Measurements from ENCODE around the gene MED31.

MED31 gene

GRCh38 chr17:6651919-6652452 is 581 bp upstream of the MED31 start:
- no peak for TF ChIP-seq CTCF (IDR thresholded peaks at IDR 0.05)
- H3K4me1 ChIP-seq: peaks cover 0 to 37% (median 23%) of the 10 kb centered on the region in 4 donors
- intact Hi-C loops (cut with DNase I; ENCODE audit: low total_unique reads): no loop called here

DNA sequence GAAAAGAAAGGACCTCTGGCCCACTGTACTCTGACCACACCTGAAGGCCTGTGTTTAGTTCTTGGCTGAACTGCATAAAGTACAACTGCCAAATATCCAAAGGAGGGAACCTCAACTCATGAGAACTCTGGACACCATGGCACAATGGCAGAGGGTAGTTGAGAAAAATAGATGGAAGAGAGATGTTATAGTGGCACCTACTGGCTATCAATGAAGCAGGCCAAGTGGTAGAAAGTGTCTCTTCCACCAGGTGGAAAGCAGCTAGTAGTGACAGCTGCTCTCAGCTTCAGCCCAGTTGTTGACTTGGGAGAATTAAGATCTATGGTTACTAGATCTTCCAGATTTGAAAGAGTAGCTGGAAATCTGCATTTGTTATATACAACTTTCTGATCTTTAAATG is 3.2 kb downstream of the MED31 start:
- DNase-seq: no peak
- no peak for TF ChIP-seq CTCF (IDR thresholded peaks at IDR 0.05)
- Histone ChIP-seq H3K27me3 (no peaks in the 10 kb centered on the region), H3K4me3 (no peak overlapping the region), H3K4me1 (peaks cover 0 to 37% (median 21%) of the 10 kb centered on the region in 4 donors), H3K36me3 (peaks cover 27 to 47% (median 35%) of the 10 kb centered on the region in 3 donors), H3K27ac (no peak overlapping the region), H3K9me3 (no peaks in the 10 kb centered on the region)
- intact Hi-C loops (cut with DNase I; ENCODE audit: low total_unique reads): no loop called here

More at GRCh38 chr17:6651919-6652452, 581 bp upstream of the MED31 start:
- peaks cover 15 to 21% (median 17%) of the 10 kb centered on the region in 3 donors for H3K36me3 ChIP-seq
- H3K27ac ChIP-seq: peak overlapping the region; percentile 84 to 86
- peaks cover 0 to 4% (median 0%) of the 10 kb centered on the region in 3 donors for H3K9me3 ChIP-seq
- peak overlapping the region; percentile 65 to 86 for H3K4me3 ChIP-seq
- peak; percentile 66 to 90 for DNase-seq
- H3K27me3 ChIP-seq: peaks cover 0 to 19% of the 10 kb centered on the region in 2 donors

GRCh38 chr17:6643451-6644125 is 7.8 kb downstream of the MED31 start:
- no peaks in the 10 kb centered on the region for H3K27me3 ChIP-seq
- no peak overlapping the region for H3K27ac ChIP-seq
- no peak for TF ChIP-seq CTCF (IDR thresholded peaks at IDR 0.05)
- H3K36me3 ChIP-seq: peaks cover 23 to 46% (median 30%) of the 10 kb centered on the region in 3 donors
- H3K4me1 ChIP-seq: peaks cover 0 to 27% (median 18%) of the 10 kb centered on the region in 4 donors
- H3K4me3 ChIP-seq: no peak overlapping the region
- DNase-seq: no peak
- intact Hi-C loops (cut with DNase I; ENCODE audit: low total_unique reads): no loop called here
- no peaks in the 10 kb centered on the region for H3K9me3 ChIP-seq

- peaks cover 0 to 28% (median 21%) of the 10 kb centered on the region in 4 donors for H3K4me1 ChIP-seq
- H3K27me3 ChIP-seq: no peaks in the 10 kb centered on the region
- no peaks in the 10 kb centered on the region for H3K9me3 ChIP-seq
- H3K36me3 ChIP-seq: peaks cover 17 to 36% (median 21%) of the 10 kb centered on the region in 3 donors
- no peak for DNase-seq
- H3K27ac ChIP-seq: no peak overlapping the region
- H3K4me3 ChIP-seq: no peak overlapping the region
- TF ChIP-seq CTCF (IDR thresholded peaks at IDR 0.05): no peak
- intact Hi-C loops (cut with DNase I; ENCODE audit: low total_unique reads): no loop called here
Measured at GRCh38 chr17:6642592-6642991, 8.8 kb downstream of the MED31 start.

DNA sequence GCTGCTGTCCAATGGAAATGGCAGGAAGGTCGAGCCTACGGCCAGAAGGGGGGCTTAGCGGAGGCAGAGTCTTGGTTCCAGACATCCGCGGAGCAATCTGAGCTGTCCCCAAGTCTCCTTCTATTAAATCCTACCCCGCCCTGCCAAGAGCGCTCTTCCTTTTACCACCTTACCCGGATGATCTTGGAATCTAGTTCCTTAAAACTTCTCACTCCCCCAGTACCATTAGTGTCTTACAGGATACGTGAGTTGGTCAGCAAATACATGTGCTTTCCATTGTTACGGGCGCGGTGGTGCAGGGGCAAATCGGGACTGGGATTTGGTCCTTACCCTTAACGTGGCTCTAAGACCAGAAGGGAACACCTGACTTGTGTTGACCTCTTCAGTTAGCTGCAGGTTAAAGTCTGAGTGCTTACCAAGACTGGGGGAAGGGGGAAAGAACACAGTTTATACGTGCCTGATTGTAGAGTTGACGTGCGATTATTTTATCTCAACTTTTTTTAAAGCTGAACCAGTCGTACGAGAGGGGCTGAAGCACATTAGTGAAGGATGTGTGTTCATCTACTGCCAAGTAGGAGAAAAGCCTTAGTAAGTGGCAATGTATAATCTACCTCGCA is 10.1 kb downstream of the MED31 start:
- intact Hi-C loops (cut with DNase I; ENCODE audit: low total_unique reads): no loop called here
- Histone ChIP-seq H3K36me3 (peaks cover 12 to 24% (median 13%) of the 10 kb centered on the region in 3 donors), H3K9me3 (no peaks in the 10 kb centered on the region), H3K4me3 (peak overlapping the region; percentile 61 to 77), H3K4me1 (peaks cover 0 to 28% (median 21%) of the 10 kb centered on the region in 4 donors), H3K27ac (peak overlapping the region; percentile 66 to 84), H3K27me3 (no peaks in the 10 kb centered on the region)
- no peak for DNase-seq
- TF ChIP-seq CTCF (IDR thresholded peaks at IDR 0.05): no peak
